BE2C (cell line): ENCODE measurements around the gene LOC128125822.

Source experiments
- DNase-seq: peaks from one replicate; pipeline ENCODE4 v3.0.0-alpha.2; 2020
- H3K27me3 ChIP-seq: fragments of 250-450 bp; sonication (Bioruptor Pico); 2 replicates; pipeline ENCODE4 v1.5.1; 2020; ENCODE audit warnings: mild to moderate bottlenecking
- H3K36me3 ChIP-seq: fragments of 250-450 bp; sonication (Bioruptor Pico); 2 replicates; pipeline ENCODE4 v1.5.1; 2020; ENCODE audit warnings: mild to moderate bottlenecking
- H3K4me1 ChIP-seq: fragments of 250-450 bp; sonication (Bioruptor Pico); 2 replicates; pipeline ENCODE4 v1.5.1; 2020
- H3K4me3 ChIP-seq: 2 replicates; pipeline ENCODE4 v1.5.1; 2011; ENCODE audit warnings: low read depth, low read length
- H3K9me3 ChIP-seq: fragments of 250-450 bp; sonication (Bioruptor Pico); 2 replicates; pipeline ENCODE4 v1.5.1; 2020
- TF ChIP-seq, protein P1 (sequence below): IDR thresholded peaks from 2 replicates; pipeline ENCODE4 v1.5.1; 2012; ENCODE audit warnings: mild to moderate bottlenecking, low read depth, low read length

Gene LOC128125822

DNA sequence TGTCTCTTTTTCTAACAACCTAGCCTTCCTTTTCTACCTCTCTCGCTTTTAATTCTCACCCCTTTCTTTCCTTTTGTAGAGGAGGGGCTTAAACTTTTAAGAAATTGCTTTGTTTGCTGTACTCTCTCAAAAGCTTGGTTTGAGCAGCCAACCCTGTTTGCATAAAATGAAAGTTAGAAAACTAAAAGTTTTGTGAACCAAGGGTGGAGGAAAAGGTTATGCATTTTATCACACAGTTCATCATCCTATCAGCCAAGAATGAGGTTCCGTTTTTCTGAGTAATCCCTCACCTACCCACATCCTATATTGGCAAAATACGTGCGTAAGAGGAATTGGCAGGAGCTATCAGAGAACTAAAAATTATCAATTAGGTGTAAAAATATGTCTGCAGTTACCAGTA, 42.8 kb upstream of the LOC128125822 start:
- DNase-seq: no peak
- Histone ChIP-seq H3K4me1 (no peaks in the 10 kb centered on the region), H3K36me3 (no peaks in the 10 kb centered on the region), H3K27me3 (no peaks in the 10 kb centered on the region), H3K9me3 (no peaks in the 10 kb centered on the region), H3K4me3 (no peak overlapping the region)
- TF ChIP-seq, protein P1, sequence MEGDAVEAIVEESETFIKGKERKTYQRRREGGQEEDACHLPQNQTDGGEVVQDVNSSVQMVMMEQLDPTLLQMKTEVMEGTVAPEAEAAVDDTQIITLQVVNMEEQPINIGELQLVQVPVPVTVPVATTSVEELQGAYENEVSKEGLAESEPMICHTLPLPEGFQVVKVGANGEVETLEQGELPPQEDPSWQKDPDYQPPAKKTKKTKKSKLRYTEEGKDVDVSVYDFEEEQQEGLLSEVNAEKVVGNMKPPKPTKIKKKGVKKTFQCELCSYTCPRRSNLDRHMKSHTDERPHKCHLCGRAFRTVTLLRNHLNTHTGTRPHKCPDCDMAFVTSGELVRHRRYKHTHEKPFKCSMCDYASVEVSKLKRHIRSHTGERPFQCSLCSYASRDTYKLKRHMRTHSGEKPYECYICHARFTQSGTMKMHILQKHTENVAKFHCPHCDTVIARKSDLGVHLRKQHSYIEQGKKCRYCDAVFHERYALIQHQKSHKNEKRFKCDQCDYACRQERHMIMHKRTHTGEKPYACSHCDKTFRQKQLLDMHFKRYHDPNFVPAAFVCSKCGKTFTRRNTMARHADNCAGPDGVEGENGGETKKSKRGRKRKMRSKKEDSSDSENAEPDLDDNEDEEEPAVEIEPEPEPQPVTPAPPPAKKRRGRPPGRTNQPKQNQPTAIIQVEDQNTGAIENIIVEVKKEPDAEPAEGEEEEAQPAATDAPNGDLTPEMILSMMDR: no peak

DNA sequence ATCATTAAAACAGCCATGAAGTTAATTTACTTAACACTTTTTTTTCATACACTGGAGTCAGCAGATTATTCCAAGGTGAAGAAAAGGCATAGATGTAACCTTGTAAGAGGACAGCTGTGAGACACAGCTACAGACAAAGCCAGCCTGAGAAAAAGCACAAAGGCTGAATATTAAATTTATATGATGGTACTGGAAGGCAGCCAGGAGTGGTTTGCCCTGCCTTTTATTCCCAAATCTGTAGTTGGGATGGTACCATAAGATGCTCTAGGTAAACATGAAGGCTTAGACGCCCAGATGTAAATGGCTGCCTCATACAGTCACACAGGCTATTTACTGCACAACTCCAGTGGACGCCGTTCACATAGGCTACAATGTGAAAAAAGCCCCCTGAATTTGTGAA, 42.1 kb upstream of the LOC128125822 start:
- H3K4me3 ChIP-seq: no peak overlapping the region
- TF ChIP-seq, protein P1: no peak
- H3K36me3 ChIP-seq: no peaks in the 10 kb centered on the region
- H3K4me1 ChIP-seq: no peaks in the 10 kb centered on the region
- DNase-seq: no peak
- no peaks in the 10 kb centered on the region for H3K9me3 ChIP-seq
- no peaks in the 10 kb centered on the region for H3K27me3 ChIP-seq

DNA sequence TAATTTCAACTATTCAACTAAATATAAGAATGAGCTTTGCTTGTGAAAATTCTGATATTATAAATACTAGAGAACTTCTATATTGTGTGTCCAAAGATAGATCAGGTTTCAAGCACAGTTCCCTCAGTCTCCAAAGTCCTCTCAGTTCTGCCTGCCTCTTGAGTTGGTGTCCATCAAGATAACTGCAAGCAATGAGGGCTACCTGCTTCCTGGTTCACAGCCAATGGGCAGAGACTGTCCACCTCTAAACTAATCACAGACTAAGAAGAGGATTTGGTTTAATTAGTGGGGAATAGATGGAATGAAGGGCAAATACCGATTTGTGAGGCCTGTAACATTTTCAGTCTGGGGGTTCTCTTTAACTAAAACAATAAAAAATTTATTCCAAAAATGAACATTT, 41.3 kb upstream of the LOC128125822 start:
- Histone ChIP-seq H3K27me3 (no peaks in the 10 kb centered on the region), H3K4me1 (no peaks in the 10 kb centered on the region), H3K36me3 (no peaks in the 10 kb centered on the region), H3K9me3 (no peaks in the 10 kb centered on the region), H3K4me3 (no peak overlapping the region)
- DNase-seq: no peak
- TF ChIP-seq, protein P1: no peak

DNA sequence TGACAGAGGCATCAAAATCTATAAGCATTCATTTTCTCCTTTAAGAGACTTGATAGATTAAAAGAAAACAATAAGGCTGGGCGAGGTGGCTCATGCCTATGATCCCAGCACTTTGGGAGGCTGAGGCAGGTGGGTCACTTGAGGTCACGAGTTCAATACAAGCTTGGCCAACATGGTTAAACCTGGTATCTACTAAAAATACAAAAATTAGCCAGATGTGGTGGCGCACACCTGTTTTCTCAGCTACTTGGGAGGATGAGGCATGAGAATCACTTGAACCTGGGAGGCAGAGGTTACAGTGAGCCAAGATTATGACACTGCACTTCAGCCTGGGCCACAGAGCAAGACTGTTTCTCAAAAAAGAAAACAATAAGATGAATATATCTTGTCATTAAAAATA, 39.3 kb upstream of the LOC128125822 start:
- Histone ChIP-seq H3K4me1 (no peaks in the 10 kb centered on the region), H3K9me3 (no peaks in the 10 kb centered on the region), H3K4me3 (no peak overlapping the region), H3K36me3 (no peaks in the 10 kb centered on the region), H3K27me3 (no peaks in the 10 kb centered on the region)
- TF ChIP-seq, protein P1: no peak
- no peak for DNase-seq

DNA sequence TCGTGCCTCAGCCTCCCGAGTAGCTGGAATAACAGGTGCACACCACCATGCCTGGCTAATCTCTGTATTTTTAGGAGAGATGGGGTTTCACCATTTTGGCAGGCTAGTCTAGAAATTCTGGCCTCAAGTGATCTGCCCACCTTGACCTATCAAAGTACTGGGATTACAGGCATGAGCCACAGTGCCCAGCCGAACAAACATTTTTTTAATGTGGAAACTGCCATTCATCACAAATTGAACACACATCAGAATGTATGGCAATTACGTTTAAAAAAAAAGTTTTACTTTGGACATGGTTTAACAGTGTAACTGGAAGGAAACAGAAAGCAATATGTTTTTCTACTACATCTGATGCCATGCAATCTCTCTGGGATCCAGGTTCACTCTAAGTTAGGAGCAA, 38.3 kb upstream of the LOC128125822 start:
- H3K4me3 ChIP-seq: no peak overlapping the region
- no peaks in the 10 kb centered on the region for H3K9me3 ChIP-seq
- TF ChIP-seq, protein P1: no peak
- H3K27me3 ChIP-seq: no peaks in the 10 kb centered on the region
- H3K4me1 ChIP-seq: no peaks in the 10 kb centered on the region
- H3K36me3 ChIP-seq: no peaks in the 10 kb centered on the region
- DNase-seq: no peak

DNA sequence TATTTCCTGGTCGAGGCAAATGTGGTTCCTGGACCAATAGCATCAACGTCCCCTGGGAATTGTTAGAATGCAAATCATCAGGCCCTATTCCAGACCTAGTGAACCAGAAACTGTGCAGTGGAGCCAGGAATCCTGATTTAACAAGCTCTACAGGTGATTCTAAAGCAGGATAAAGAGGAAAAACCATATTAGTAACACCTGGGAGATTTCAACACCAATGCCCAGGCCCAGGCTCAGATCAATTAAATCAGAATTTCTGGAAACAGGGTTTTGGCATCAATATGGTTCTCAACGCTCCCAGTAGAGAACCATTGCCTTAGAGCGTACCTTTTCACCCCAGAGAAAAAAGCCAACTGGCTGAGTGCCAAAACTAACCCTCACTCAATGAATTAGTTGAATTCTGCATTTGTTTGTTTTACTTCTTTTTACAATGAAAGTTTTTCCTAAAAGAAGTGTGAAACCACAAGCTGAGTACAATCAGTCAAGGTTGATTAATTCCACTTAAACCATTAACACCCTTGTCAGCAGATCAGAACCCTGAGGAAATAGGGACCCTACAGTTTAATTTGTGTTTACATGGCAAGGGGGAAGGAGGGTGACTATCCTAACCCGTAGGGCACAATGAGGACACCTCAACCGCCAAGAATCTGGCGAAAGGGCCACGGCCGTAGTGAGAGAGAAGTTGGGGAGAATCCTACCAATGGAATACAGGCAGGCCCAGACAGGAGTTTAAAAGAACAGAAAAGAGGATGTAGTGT, 34.9 kb upstream of the LOC128125822 start:
- DNase-seq: no peak
- no peaks in the 10 kb centered on the region for H3K27me3 ChIP-seq

More for the DNA sequence above, 34.9 kb upstream of the LOC128125822 start:
- Histone ChIP-seq H3K9me3 (no peaks in the 10 kb centered on the region), H3K4me1 (no peaks in the 10 kb centered on the region), H3K4me3 (no peak overlapping the region), H3K36me3 (no peaks in the 10 kb centered on the region)
- TF ChIP-seq, protein P1: no peak
